Activated CD8-positive, alpha-beta memory T cell treated with anti-CD3 and anti-CD28 coated beads for 1 hour (primary cell): ENCODE measurements around the gene AVL9.

ENCODE experiments used
- DNase-seq, 2 donors: peaks; one replicate each; pipeline ENCODE4 v3.0.0-alpha.2; 2020; ENCODE audit warnings: low read depth in 1 of 2; ENCODE audit errors: extremely low read depth in 1 of 2

Gene AVL9

DNA sequence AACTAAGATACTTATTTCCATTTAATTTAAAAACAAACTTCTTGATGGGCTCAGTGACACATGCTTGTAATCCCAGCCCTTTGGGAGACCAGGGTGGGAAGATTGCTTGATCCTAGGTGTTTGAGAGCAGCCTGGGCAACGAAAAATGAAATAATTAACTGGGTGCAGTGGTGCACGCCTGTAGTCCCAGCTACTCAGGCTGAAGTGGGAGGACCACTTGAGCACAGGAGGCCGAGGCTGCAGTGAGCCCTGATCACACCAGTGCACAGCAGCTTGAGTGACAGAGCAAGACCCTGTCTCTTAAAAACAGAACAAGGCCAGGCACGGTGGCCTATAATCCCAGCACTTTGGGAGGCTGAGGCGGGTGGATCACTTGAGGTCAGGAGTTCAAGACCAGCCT, 37.4 kb downstream of the AVL9 start:
- DNase-seq = no peak

- DNase-seq = no peak
These were observed 38.2 kb downstream of the AVL9 start for GRCh38 chr7:32533276-32534029.

DNA sequence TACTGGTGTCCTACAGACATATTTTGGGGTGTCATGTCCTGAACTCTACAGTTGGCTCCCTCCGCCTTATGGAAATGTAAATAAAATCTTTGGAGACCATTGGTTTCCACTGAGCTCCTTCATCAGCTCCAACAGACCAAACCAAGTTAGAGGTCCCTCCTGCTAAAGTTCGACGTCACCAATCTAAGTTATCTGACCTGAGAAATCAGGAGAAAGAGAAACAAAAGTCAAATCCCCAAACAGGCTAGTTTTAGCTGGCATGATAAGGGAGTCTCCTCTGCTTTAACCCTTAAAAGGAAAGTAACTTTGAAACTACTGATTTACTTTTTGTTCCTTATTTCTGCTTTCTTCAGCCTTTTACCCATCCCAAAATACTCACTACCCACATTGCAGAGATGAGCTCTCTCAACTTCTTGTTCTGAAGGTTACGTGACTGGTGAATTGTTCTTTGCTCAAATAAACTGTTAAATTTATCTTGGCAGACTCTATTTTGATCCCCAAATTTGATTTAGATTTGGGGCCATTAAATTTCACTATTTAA, 39.9 kb downstream of the AVL9 start:
- DNase-seq = no peak

DNA sequence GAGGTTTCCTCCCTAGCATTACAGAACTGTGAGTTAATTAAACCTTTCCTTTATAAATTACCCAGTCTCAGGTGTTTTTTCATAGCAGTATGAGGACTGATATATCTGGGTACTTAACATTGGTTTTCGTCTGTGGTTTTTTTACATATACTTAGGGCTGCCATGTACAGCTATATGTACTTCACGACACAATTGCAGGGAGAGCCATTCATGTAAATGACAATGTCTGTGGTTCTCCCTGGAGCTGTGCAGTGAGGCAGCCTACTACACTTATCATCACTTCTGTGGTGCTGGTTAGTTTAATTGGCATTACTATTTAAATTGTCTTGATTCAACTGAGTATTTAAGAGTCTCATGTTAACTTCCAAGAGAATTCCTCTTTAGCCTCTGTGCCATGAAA, 40.7 kb downstream of the AVL9 start:
- DNase-seq = no peak

DNA sequence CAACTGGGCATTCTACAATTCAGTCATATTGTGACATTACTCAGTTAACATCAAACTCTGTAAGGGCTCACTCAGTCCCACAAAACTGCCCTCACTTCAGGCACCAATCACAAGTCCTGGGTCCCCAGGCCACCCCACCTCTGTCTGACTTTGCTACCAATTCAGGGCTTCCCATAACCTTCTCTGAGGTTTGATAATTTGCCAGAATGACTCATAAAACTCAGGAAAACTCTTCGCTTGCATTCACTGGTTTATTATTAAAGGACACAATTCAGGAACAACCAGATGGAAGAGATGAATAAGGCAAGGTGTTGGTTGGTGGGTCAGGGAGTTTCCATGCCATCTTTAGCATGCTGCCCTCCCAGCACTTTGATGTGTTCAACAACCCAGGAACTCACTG, 41.3 kb downstream of the AVL9 start:
- DNase-seq = no peak

DNA sequence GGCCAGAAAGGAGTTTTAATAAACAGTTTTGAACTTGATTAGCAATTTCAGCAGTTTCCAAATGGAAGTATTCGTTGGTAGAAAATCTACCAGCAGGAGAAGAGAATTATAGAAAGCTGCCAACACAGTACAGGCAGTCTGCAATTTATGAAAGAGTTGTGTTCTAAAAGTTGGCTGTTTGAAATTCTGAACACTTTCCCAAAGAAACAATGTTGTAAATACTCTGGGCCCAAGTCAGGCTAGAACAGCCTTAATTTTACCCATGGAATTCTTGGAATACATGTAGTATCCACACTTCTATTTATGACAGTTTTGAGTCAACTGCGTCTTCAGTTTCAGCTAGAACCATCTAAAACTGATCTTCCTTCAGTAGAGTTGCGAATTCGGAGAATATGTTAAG, 42.5 kb downstream of the AVL9 start:
- no peak for DNase-seq

- DNase-seq = no peak
These were observed 44.1 kb downstream of the AVL9 start for GRCh38 chr7:32539366-32539765.

- no peak for DNase-seq
These were observed 44.7 kb downstream of the AVL9 start for GRCh38 chr7:32539919-32540531.

GRCh38 chr7:32542595-32542994, 47.3 kb downstream of the AVL9 start:
- DNase-seq = no peak

DNA sequence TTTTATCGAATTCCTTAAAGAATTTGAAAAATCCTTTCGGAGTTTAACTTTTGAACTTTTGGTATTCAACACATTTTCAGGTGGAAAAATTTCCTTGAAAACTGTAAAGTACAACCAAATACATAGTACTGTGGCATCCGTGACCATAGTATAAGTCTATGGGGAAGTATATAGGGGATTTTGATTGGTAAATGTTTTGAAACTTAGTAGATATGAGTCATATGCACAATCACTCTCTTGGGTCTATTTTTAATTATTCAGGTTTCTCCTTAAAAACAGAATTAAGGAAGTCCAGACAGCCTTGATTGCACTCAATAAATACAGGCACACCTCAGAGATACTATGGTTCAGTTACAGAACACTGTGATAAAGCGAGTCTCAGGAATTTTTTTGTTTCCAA, 64.2 kb downstream of the AVL9 start:
- no peak for DNase-seq

GRCh38 chr7:32560075-32560474, 64.8 kb downstream of the AVL9 start:
- no peak for DNase-seq

- DNase-seq = no peak
These were observed 66.3 kb downstream of the AVL9 start for GRCh38 chr7:32561613-32562012.

DNA sequence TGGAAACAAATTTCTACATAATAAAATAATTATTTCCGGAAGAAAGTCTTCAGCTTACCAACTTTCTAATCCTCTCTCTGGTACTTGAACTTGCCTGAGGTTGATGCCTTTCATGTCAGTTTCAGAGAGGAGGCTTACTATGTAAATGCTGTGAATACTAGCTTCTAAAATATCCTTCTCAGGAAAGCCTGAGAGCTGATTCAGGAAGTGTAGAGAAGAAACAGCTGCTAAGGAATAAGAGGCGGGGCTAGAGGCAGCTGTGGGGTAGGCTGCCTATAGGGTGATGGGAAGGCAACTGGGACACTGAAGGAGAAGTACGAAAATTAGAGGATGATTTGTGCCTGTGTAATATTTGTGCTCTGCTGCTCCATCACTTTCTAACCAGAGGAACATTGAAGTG, 69.3 kb downstream of the AVL9 start:
- no peak for DNase-seq

- DNase-seq = no peak
These were observed 74.3 kb downstream of the AVL9 start for GRCh38 chr7:32569388-32570289.

GRCh38 chr7:32573110-32573687, 77.9 kb downstream of the AVL9 start:
- DNase-seq = no peak

DNA sequence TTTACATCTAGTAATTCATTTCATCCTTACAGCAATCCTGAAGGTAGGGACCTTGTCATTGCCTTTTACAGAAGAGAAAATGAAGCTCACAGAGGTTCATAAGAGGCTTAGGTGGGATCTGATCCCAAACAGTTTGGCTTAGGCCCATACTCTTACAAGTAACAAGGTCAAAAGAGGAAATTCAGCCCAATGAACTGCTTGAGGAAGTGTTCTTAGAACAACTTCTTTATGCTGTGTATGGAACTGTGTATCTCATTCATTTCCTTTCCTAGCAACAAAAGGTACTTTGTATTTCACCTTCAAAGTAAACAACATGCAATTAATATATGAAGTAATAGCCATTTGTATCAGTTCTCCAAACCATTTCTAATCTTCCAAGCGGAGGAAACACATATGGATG, 79.3 kb downstream of the AVL9 start:
- DNase-seq = no peak

DNA sequence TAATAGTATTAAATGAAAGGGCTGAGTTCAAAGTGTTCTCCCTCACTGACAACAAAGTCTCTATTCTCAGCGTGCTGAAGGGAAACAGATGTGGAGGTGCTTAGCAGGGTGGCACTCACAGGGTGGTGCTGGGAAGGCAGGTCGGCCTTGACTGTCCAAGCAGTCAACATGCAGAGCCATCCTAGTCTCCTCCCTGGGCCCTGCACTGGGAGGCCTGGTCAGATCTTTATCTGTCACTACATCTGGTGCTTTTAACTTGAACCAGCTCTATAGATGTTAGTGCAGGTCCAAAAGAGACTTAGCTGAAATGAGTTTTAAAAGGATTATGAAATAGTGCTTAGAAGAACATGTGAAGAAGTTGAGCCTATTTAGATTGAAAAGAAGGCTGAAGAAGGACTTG, 82.1 kb downstream of the AVL9 start:
- no peak for DNase-seq

GRCh38 chr7:32579776-32580175, 84.5 kb downstream of the AVL9 start:
- no peak for DNase-seq

- DNase-seq = no peak
These were observed 85.4 kb downstream of the AVL9 start for GRCh38 chr7:32580646-32581045.

- DNase-seq = no peak
These were observed 86.7 kb downstream of the AVL9 start for GRCh38 chr7:32582036-32582435.

DNA sequence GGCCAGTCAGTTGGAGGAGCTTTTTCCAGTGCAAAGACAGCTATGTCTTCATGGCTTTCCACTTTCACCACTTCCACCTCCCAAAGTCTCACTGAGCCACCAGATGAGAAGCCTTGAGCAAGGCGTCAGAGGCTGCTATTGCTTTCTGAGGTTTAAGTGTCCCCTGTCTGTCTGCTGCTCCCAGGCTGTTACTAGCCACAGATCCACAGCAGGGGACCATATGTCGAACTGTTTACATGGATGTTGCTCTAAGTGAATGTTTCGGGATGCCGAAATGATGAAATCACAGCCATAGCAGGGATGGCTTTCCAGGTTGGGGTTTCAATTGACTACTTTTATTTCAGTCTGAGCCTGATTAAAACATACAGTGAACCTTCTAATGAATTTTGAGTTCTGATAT, 88.5 kb downstream of the AVL9 start:
- no peak for DNase-seq
